ENCODE measurements around the gene FRMPD1.

- TF ChIP-seq CTCF (IDR thresholded peaks at IDR 0.05) (no peak), POLR2A (IDR thresholded peaks at IDR 0.05) (no peak)
These were observed 42.5 kb upstream of the FRMPD1 start for GRCh38 chr9:37608250-37608649.

All from right lobe of liver (tissue), 4 donors.